K562 (cell line): ENCODE results near the gene WDR27. TPM values are rescaled to one million over a fixed set of nuclear protein-coding genes. Genes with fewer than 3 reads are reported as not detected.

Source experiments
- ATAC-seq: fragments of 200-7000 bp; cut with Tn5 transposase; 3 replicates; pipeline ENCODE4 v1.9.1; 2020; ENCODE audit warnings: moderate library complexity
- BruUV-seq: library from RNA; stranded (reverse); fragments of 400-500 nt; replicated peaks from 2 replicates; lab custom pipeline; 2021; lab: Mats Ljungman, UMichigan
- CTCF ChIA-PET: fragments of 300-600 bp; formaldehyde crosslinking; extraction: SDS; loops from one replicate; lab custom pipeline; 2021; ENCODE audit warnings: low intra/inter-chr PET ratio; lab: Yijun Ruan, JAX
- POLR2A ChIA-PET: fragments of 300-600, 350-650 bp; sonication (Branson Sonifier 250); formaldehyde crosslinking; extraction: SDS; loops from one replicate; lab custom pipeline; 2021; ENCODE audit warnings: antibody characterized with exemption, inconsistent platforms; lab: Yijun Ruan, JAX
- DNase-seq, 4 experiments: peaks; one replicate each; pipeline versions ENCODE4 v3.0.0 to v3.0.0-alpha.2; 2011 to 2018; ENCODE audit warnings: low spot score in 3 of 4, mixed read lengths in 3 of 4; ENCODE audit errors: extremely low read depth in 1 of 4
- FAIRE-seq: peaks from 2 replicates; lab custom pipeline; 2011; peaks lifted over from hg19 to GRCh38; lab: Jason Lieb, UNC
- H2AFZ ChIP-seq: 2 replicates; pipeline ENCODE4 v1.6.0; 2011; ENCODE audit warnings: low read depth, low read length, control low read depth, inconsistent platforms
- H3K27ac ChIP-seq: fragments of 200-600 bp; 3 replicates; pipeline ENCODE4 v1.8.0; 2011; ENCODE audit warnings: low read depth, mild to moderate bottlenecking, control low read depth, inconsistent platforms, low read length, moderate library complexity, mixed read lengths; ENCODE audit errors: extremely low read depth
- H3K27me3 ChIP-seq, 2 experiments: fragments of 300-600 bp in 1 of 2; 2 replicates in 1 of 2; 3 replicates in 1 of 2; pipeline versions ENCODE4 v1.6.0 to v1.8.0; 2011; ENCODE audit warnings: inconsistent platforms in 2 of 2, low read length in 2 of 2, mild to moderate bottlenecking in 1 of 2, mixed read lengths in 1 of 2, moderate library complexity in 1 of 2; ENCODE audit not compliant: control insufficient read depth in 2 of 2, insufficient read depth in 2 of 2
- H3K36me3 ChIP-seq: fragments of 300-600 bp; 3 replicates; pipeline ENCODE4 v1.8.0; 2011; ENCODE audit warnings: mild to moderate bottlenecking, low read length, inconsistent platforms; ENCODE audit not compliant: control insufficient read depth, insufficient read depth
- H3K4me1 ChIP-seq, 2 experiments: fragments of 200-600 bp in 1 of 2; replicated peaks in 1 of 2; 2 replicates in 1 of 2; 3 replicates in 1 of 2; pipeline versions ENCODE4 v1.5.1 to v1.8.0; 2011; ENCODE audit warnings: inconsistent platforms in 2 of 2, low read length in 2 of 2, mild to moderate bottlenecking in 1 of 2, mixed read lengths in 1 of 2, moderate library complexity in 1 of 2; ENCODE audit not compliant: control insufficient read depth in 2 of 2, insufficient read depth in 2 of 2
- H3K4me2 ChIP-seq: 2 replicates; pipeline ENCODE4 v1.6.1; 2011; ENCODE audit warnings: low read length, control low read depth, inconsistent platforms, mixed read lengths; ENCODE audit not compliant: insufficient read depth
- H3K4me3 ChIP-seq: fragments of 200-600 bp; sonication (generic), shearing (Covaris generic); 2 replicates; pipeline ENCODE4 v1.5.1; 2016; ENCODE audit warnings: control low read depth, inconsistent platforms
- H3K79me2 ChIP-seq: fragments of 200-600 bp; 3 replicates; pipeline ENCODE4 v1.8.0; 2011; ENCODE audit warnings: low read length, inconsistent platforms; ENCODE audit not compliant: control insufficient read depth, insufficient read depth
- H3K9ac ChIP-seq, 2 experiments: 2 replicates each; pipeline versions ENCODE4 v1.6.0 to v1.6.1; 2011; ENCODE audit warnings: low read depth in 2 of 2, low read length in 2 of 2, control low read depth in 1 of 2, inconsistent platforms in 1 of 2, mild to moderate bottlenecking in 1 of 2, mixed read lengths in 1 of 2; ENCODE audit not compliant: insufficient read depth in 1 of 2
- H3K9me1 ChIP-seq: one replicate; pipeline ENCODE4 v1.6.0; 2011; ENCODE audit warnings: inconsistent platforms, mild to moderate bottlenecking, low read length, moderate library complexity; ENCODE audit not compliant: control insufficient read depth, insufficient read depth
- H3K9me3 ChIP-seq: replicated peaks from 2 replicates; pipeline ENCODE4 v1.5.1; 2011; ENCODE audit warnings: low read depth, low read length, inconsistent platforms; ENCODE audit not compliant: control insufficient read depth, insufficient read depth
- H4K20me1 ChIP-seq: replicated peaks from 2 replicates; pipeline ENCODE4 v1.6.1; 2011; ENCODE audit warnings: low read length, inconsistent platforms, mixed read lengths; ENCODE audit not compliant: control insufficient read depth, insufficient read depth
- CHCHD3 ChIP-seq: fragments of 250-450 bp; sonication (Bioruptor Pico); IDR thresholded peaks from 2 replicates; pipeline ENCODE4 v2.1.2; 2022; ENCODE audit warnings: mild to moderate bottlenecking
- CHD7 ChIP-seq: fragments of 200-600 bp; sonication (generic); IDR thresholded peaks from one replicate; pipeline ENCODE4 v1.6.1; 2012; ENCODE audit warnings: mild to moderate bottlenecking, low read depth, low read length, inconsistent platforms
- CTCF ChIP-seq, 3 experiments: IDR thresholded peaks in 2 of 3; conservative IDR thresholded peaks in 1 of 3; 2 replicates each; pipeline ENCODE4 v1.5.1; 2011 to 2012; ENCODE audit warnings: low read length in 3 of 3, mild to moderate bottlenecking in 3 of 3, control low read depth in 2 of 3, improper control_type of control experiment in 1 of 3, inconsistent platforms in 1 of 3, low read depth in 1 of 3, mixed read lengths in 1 of 3, moderate library complexity in 1 of 3; ENCODE audit not compliant: insufficient read depth in 2 of 3
- KAT8 ChIP-seq: fragments of 450-650 bp; IDR thresholded peaks from 2 replicates; pipeline ENCODE4 v1.6.1; 2016; ENCODE audit warnings: low read depth, mild to moderate bottlenecking
- PYGO2 ChIP-seq: fragments of 450-650 bp; IDR thresholded peaks from 2 replicates; pipeline ENCODE4 v1.6.1; 2016; ENCODE audit warnings: mild to moderate bottlenecking, missing genetic modification characterization, moderate library complexity, missing compliant biosample characterization
- RAD21 ChIP-seq, 2 experiments: fragments of 250-450 bp in 1 of 2; fragments of 450-650 bp in 1 of 2; sonication (Bioruptor Pico) in 1 of 2; formaldehyde crosslinking in 1 of 2; IDR thresholded peaks in 1 of 2; conservative IDR thresholded peaks in 1 of 2; 2 replicates each; pipeline versions ENCODE4 v1.4.0 to v1.8.0; 2020 to 2022; ENCODE audit warnings: mild to moderate bottlenecking in 2 of 2, moderate library complexity in 1 of 2
- TAL1 ChIP-seq: fragments of 450-650 bp; IDR thresholded peaks from 2 replicates; pipeline ENCODE4 v1.6.1; 2016; ENCODE audit warnings: mild to moderate bottlenecking
- ZNF324 ChIP-seq: fragments of 250-450 bp; sonication (Bioruptor Pico); IDR thresholded peaks from 2 replicates; pipeline ENCODE4 v1.4.0; 2020; ENCODE audit warnings: mild to moderate bottlenecking
- WGBS: fragments of 100-300 bp; shearing (Covaris generic); methylation state at CpG from one replicate; pipeline ENCODE4 v1.1.6; 2016; ENCODE audit warnings: low coverage, mixed read lengths; ENCODE audit not compliant: insufficient coverage; ENCODE audit errors: missing lambda C conversion rate; 5-methylcytosine and 5-hydroxymethylcytosine counted together
- in situ Hi-C: fragments of 300-500 bp; cut with MboI; formaldehyde crosslinking; loops from 4 replicates; pipeline ENCODE4 v1.15.0; 2018; ENCODE audit warnings: inconsistent platforms, mixed read lengths
- intact Hi-C: fragments of 100-400 bp; cut with micrococcal nuclease; formaldehyde crosslinking; loops from 2 replicates; pipeline ENCODE4 v1.14.2; 2022
- polyA plus RNA-seq, 8 experiments: library from polyadenylated mRNA; depleted of rRNA in 4 of 8; stranded (reverse) in 5 of 8; unstranded in 3 of 8; fragments of >200 nt; fragmentation: Nextera tagmentation in 2 of 8; fragmentation: Illumina TruSeq in 1 of 8; extraction: Ambion mirVana in 2 of 8; extraction: Trizol in 1 of 8; gene quantifications; 2 replicates each; pipeline versions ENCODE4 v1.2.1 to v1.2.3, GENCODE V29; 2011 to 2014; ENCODE audit warnings: inconsistent platforms in 1 of 8, missing spikeins in 1 of 8
- total RNA-seq, 7 experiments: library from RNA; depleted of rRNA in 6 of 7; stranded (reverse); fragments of >200 nt in 6 of 7; fragmentation: Illumina TruSeq in 2 of 7; extraction: Trizol in 2 of 7; gene quantifications; 2 replicates each; pipeline versions ENCODE4 v1.2.1 to v1.2.3, GENCODE V29; 2011 to 2021; ENCODE audit warnings: low replicate concordance in 1 of 7

Gene WDR27
- total and polyA plus RNA-seq, 9 of the 15 experiments (the other 6 are each of a cell fraction or from before 2014, with no cell fraction given) = 4.3 to 77.2 (median 22.7) TPM

- H3K4me2 ChIP-seq = no peak overlapping the region
- H2AFZ ChIP-seq = no peak overlapping the region
- no peak overlapping the region for H3K4me3 ChIP-seq
- no peaks in the 10 kb centered on the region for H3K79me2 ChIP-seq
- ChIA-PET POLR2A (interaction anchor here (0.6 kb wide), 1 partner anchor 442 kb away, joined by 5 read pairs; no protein-coding TSS in a partner anchor), CTCF (interaction anchor here (0.5 kb wide), 1 partner anchor 68 kb away, joined by 3 read pairs; no protein-coding TSS in a partner anchor)
- H3K36me3 ChIP-seq = no peaks in the 10 kb centered on the region
- no TSS peak for BruUV-seq
- ATAC-seq (peak; percentile 61), FAIRE-seq (no peak), DNase-seq (peak in 2 of 4 experiments; percentile 14 to 18)
- no peak overlapping the region for H3K27ac ChIP-seq
- H3K4me1 ChIP-seq = no peaks in the 10 kb centered on the region
- peaks cover 8 to 20% of the 10 kb centered on the region in 2 experiments for H3K27me3 ChIP-seq
- H3K9me3 ChIP-seq = no peaks in the 10 kb centered on the region
- no peaks in the 10 kb centered on the region for H3K9me1 ChIP-seq
- in situ Hi-C loops (no loop called here), intact Hi-C loops (loop anchor here (2.0 kb wide), 1 partner anchor 533 kb away; no protein-coding TSS in a partner anchor)
- WGBS = 5% methylated on average over 8 of the region's 8 CpGs
- no peaks in the 10 kb centered on the region for H4K20me1 ChIP-seq
- no peak overlapping the region for H3K9ac ChIP-seq
- TF ChIP-seq ZNF324 (CRISPR knock-in tag) (no peak), CHCHD3 (CRISPR knock-in tag) (no peak), CHD7 (no peak), CTCF (IDR thresholded peaks at IDR 0.05 in 2 of 3, conservative IDR thresholded peaks at IDR 0.05 in 1 of 3; ENCODE audit: insufficient read depth in 2 of 3, low read depth in 1 of 3, low read length in 3 of 3) (peak; percentile 31 to 41 (median 31); a peak in 3 of 6 replicates), PYGO2 (tag) (no peak), RAD21 (CRISPR knock-in tag; conservative IDR thresholded peaks at IDR 0.05 in 1 of 2, IDR thresholded peaks at IDR 0.05 in 1 of 2) (peak in 1 of 2 experiments; percentile 21; a peak in 1 of 4 replicates), TAL1 (no peak), KAT8 (no peak)
These were observed 212.1 kb downstream of the WDR27 start for GRCh38 chr6:169489563-169490245.
